Esophagus muscularis mucosa (tissue), 4 donors: ENCODE data around the gene DDA1.

ENCODE experiments used
- CTCF ChIP-seq, 3 experiments: fragments of 200-600 bp in 2 of 3; fragments of 450-650 bp in 1 of 3; sonication (generic) in 2 of 3; IDR thresholded peaks; one replicate each; pipeline ENCODE4 v1.5.1; 2017 to 2019; ENCODE audit warnings: antibody characterized with exemption in 3 of 3, mild to moderate bottlenecking in 2 of 3, moderate library complexity in 1 of 3
- EP300 ChIP-seq: sonication (generic); formaldehyde crosslinking; IDR thresholded peaks from one replicate; pipeline ENCODE4 v1.6.1; 2017; ENCODE audit warnings: antibody characterized with exemption
- POLR2A ChIP-seq: fragments of 450-650 bp; IDR thresholded peaks from one replicate; pipeline ENCODE4 v1.6.1; 2017; ENCODE audit warnings: antibody characterized with exemption, moderate library complexity, mild to moderate bottlenecking, low read depth

- TF ChIP-seq CTCF (IDR thresholded peaks at IDR 0.05): no peak
- no peak for TF ChIP-seq POLR2A
- no peak for TF ChIP-seq EP300
Observed at GRCh38 chr19:17340871-17341357, 31.6 kb downstream of the DDA1 start.
